Right forelimb (tissue), 1 donor: ENCODE measurements around the gene SPATA12.

Source experiments
- DNase-seq: peaks from one replicate; pipeline ENCODE4 v3.0.0-alpha.2; 2018

The SPATA12 gene

GRCh38 chr3:57086201-57086600 lies 25.7 kb downstream of the SPATA12 start:
- DNase-seq: no peak

- no peak for DNase-seq
Measured at GRCh38 chr3:57087361-57088092, 27.1 kb downstream of the SPATA12 start.

GRCh38 chr3:57088503-57088902 lies 28.0 kb downstream of the SPATA12 start:
- no peak for DNase-seq

- DNase-seq: no peak
Measured at GRCh38 chr3:57089043-57089442, 28.6 kb downstream of the SPATA12 start.

GRCh38 chr3:57091521-57092273 lies 31.2 kb downstream of the SPATA12 start:
- DNase-seq: no peak

GRCh38 chr3:57093489-57093888 lies 33.0 kb downstream of the SPATA12 start:
- DNase-seq: no peak

GRCh38 chr3:57093971-57094535 lies 33.6 kb downstream of the SPATA12 start:
- no peak for DNase-seq

GRCh38 chr3:57094575-57094974 lies 34.1 kb downstream of the SPATA12 start:
- peak; percentile 81 for DNase-seq

- DNase-seq: no peak
Measured at GRCh38 chr3:57095363-57095762, 34.9 kb downstream of the SPATA12 start.

- DNase-seq: no peak
Measured at GRCh38 chr3:57097536-57097935, 37.1 kb downstream of the SPATA12 start.

- no peak for DNase-seq
Measured at GRCh38 chr3:57098418-57099310, 38.2 kb downstream of the SPATA12 start.

GRCh38 chr3:57100046-57100695 lies 39.7 kb downstream of the SPATA12 start:
- DNase-seq: peak; percentile 86

GRCh38 chr3:57105585-57105984 lies 45.1 kb downstream of the SPATA12 start:
- DNase-seq: no peak

GRCh38 chr3:57108684-57109083 lies 48.2 kb downstream of the SPATA12 start:
- no peak for DNase-seq

GRCh38 chr3:57109437-57110199 lies 49.2 kb downstream of the SPATA12 start:
- no peak for DNase-seq

- DNase-seq: no peak
Measured at GRCh38 chr3:57110214-57110613, 49.8 kb downstream of the SPATA12 start.

GRCh38 chr3:57110798-57111197 lies 50.3 kb downstream of the SPATA12 start:
- DNase-seq: peak; percentile 58

- DNase-seq: no peak
Measured at GRCh38 chr3:57112206-57112605, 51.7 kb downstream of the SPATA12 start.

- DNase-seq: no peak
Measured at GRCh38 chr3:57116501-57116900, 56.0 kb downstream of the SPATA12 start.

GRCh38 chr3:57118254-57118653 lies 57.8 kb downstream of the SPATA12 start:
- DNase-seq: no peak

GRCh38 chr3:57120040-57120439 lies 59.6 kb downstream of the SPATA12 start:
- DNase-seq: no peak
